ENCODE data around the gene DHH. TPM values are rescaled to one million over a fixed set of nuclear protein-coding genes. Genes with fewer than 3 reads are reported as not detected.

The DHH gene
- total and polyA plus RNA-seq, 10 of the 15 experiments (the other 5 are each of a cell fraction or from before 2014, with no cell fraction given): 0.01 TPM; not detected in 9

DNA sequence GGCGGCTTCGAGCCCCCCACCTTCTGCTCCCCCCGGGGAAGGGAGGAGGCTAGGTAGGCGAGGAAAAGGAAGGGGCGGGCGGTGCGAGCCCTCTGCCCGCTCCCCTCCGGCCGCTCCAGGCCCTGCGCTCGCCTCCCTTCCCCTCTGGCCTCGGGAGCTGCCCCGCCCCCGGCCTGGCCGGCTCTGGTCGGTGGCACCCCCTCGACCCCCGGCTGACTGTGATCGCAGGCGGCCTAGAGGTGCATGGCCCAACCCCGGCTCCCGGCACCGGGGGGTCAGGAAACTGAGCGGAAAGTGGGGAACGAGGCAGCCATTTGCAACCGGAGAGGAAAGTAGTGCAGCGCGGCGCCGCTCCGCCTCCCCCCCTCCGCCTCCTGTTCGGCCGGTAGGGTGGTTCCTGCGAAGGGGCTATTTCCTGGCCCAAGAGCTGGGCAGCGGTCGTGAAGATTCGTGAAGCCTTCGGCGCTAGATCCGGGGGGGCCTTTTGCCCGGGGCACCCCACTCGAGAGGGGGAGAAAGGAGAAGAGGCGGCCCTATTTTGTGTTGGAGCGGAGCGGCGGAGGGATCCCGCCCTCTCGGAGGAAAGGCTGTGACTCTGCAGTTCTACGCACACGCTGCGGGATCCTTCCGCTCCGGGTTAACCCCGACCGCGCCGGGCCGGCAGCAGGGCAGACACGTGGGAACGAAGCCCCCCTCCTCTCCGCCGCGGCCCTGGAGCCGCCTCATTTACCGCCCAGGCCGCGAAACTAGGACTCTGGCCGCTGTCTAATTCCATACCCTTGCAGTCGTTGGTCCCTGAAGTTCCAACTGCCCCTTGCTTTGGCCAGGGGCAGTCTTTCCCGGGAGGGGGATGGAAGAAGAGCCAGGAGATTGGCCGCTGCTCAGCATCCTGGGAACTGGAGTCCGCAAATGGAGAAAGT lies 34.1 kb downstream of the DHH start, which contains the start of gene KMT2D:
TSS of gene KMT2D (minus strand) at position 558 of the 920 bp plus-strand sequence. CDS start 5,470 bp downstream, outside the sequence.
- in situ Hi-C loops (cut with MboI): loop anchor here (10.0 kb wide), 1 partner anchor 174 kb away; no protein-coding TSS in a partner anchor
- peak; percentile 78 for ATAC-seq
- SMC1A ChIA-PET (ENCODE audit: uncharacterized antibody, unreplicated experiment): interaction anchor here (1.2 kb wide), 1 partner anchor 42 kb away, joined by 3 read pairs; the partner anchor contains the start of gene PRKAG1
- Histone ChIP-seq H3K27ac (ENCODE audit: control insufficient read depth, insufficient read depth) (peak within 1 kb of the TSS; percentile 99), H3K4me2 (ENCODE audit: control insufficient read depth, insufficient read depth) (peak within 1 kb of the TSS; percentile 91), H2AFZ (ENCODE audit: control insufficient read depth, low read depth, low read length) (peak within 1 kb of the TSS; percentile 98), H3K79me2 (ENCODE audit: control insufficient read depth, insufficient read depth, low read length) (peaks cover 59% of the 10 kb centered on the region), H3K9ac (ENCODE audit: control insufficient read depth, insufficient read depth, low read length) (peak within 1 kb of the TSS; percentile 98), H3K9me3 (replicated peaks; ENCODE audit: control insufficient read depth, insufficient read depth, low read length) (no peaks in the 10 kb centered on the region), H4K20me1 (ENCODE audit: control insufficient read depth, insufficient read depth) (peaks cover 10% of the 10 kb centered on the region; the same call in 1 of the 2 replicates), H3K36me3 (ENCODE audit: control insufficient read depth in 2 of 2, insufficient read depth in 2 of 2, low read length in 1 of 2) (no peaks in the 10 kb centered on the region; a peak in 1 of 4 replicates), H3K4me3 (peak within 1 kb of the TSS; percentile 99), H3K4me1 (ENCODE audit: control insufficient read depth, insufficient read depth, low read length) (peaks cover 6% of the 10 kb centered on the region), H3K27me3 (replicated peaks in 1 of 2; ENCODE audit: control insufficient read depth in 2 of 2, insufficient read depth in 2 of 2, low read length in 1 of 2) (no peaks in the 10 kb centered on the region)
- intact Hi-C loops (cut with micrococcal nuclease; ENCODE audit: unreplicated experiment): loop anchor here (5.0 kb wide), 1 partner anchor 52 kb away; the partner anchor contains the start of gene LMBR1L
- CTCF ChIA-PET: interaction anchor here (0.5 kb wide), 1 partner anchor 31 kb away, joined by 3 read pairs; no protein-coding TSS in a partner anchor
- RAD21 ChIA-PET (ENCODE audit: unreplicated experiment): interaction anchor here (1.0 to 1.2 kb wide), 2 partner anchors 43 to 62 kb away, joined by 3 to 6 read pairs; no protein-coding TSS in a partner anchor
- FAIRE-seq: peak; percentile 62
- DNase-seq (ENCODE audit: low read depth, low spot score): peak; percentile 59
- WGBS (ENCODE audit: insufficient coverage, insufficient replicate concordance, low lambda C conversion rate, missing lambda C conversion rate): 1% methylated on average over 61 of the region's 74 CpGs
- BruUV-seq (replicated peaks): TSS peak; percentile 48
- POLR2A ChIA-PET: interaction anchor here (1.5 to 5.4 kb wide), 2 partner anchors 50 to 71 kb away, joined by 4 to 32 read pairs; partner anchors contain the start of genes LMBR1L and TUBA1B
- TF ChIP-seq RELB (IDR thresholded peaks at IDR 0.05; ENCODE audit: low read depth) (peak; percentile 98), HSF1 (IDR thresholded peaks at IDR 0.05; ENCODE audit: low read depth, low read length) (0 out of 2 replicates have a peak, but pooled peaks have one; percentile 60), POLR2A (IDR thresholded peaks at IDR 0.05; ENCODE audit: low read depth, low read length) (peak; percentile 80), IRF5 (IDR thresholded peaks at IDR 0.05; ENCODE audit: borderline replicate concordance) (no peak), BHLHE40 (IDR thresholded peaks at IDR 0.05; ENCODE audit: borderline replicate concordance in 1 of 2, low read depth in 2 of 2, low read length in 1 of 2) (peak; percentile 76 to 84), CHD2 (IDR thresholded peaks at IDR 0.05; ENCODE audit: borderline replicate concordance, low read depth, low read length) (peak; percentile 98), USF2 (IDR thresholded peaks at IDR 0.05; ENCODE audit: borderline replicate concordance, low read depth, low read length) (no peak), SIX5 (IDR thresholded peaks at IDR 0.05; ENCODE audit: low read depth, low read length, severe bottlenecking) (peak; percentile 29), MTA3 (IDR thresholded peaks at IDR 0.05; ENCODE audit: borderline replicate concordance, low read length) (0 out of 2 replicates have a peak, but pooled peaks have one; percentile 50), FOXK2 (IDR thresholded peaks at IDR 0.05) (peak; percentile 64; the same call in 1 of the 2 replicates), RELA (IDR thresholded peaks at IDR 0.05; ENCODE audit: borderline replicate concordance, partially characterized antibody) (peak; percentile 68), HCFC1 (IDR thresholded peaks at IDR 0.05; ENCODE audit: low read length) (peak; percentile 70), CBFB (IDR thresholded peaks at IDR 0.05; ENCODE audit: low read depth) (peak; percentile 87; the same call in 1 of the 2 replicates), TCF7 (IDR thresholded peaks at IDR 0.05; ENCODE audit: borderline replicate concordance) (peak; percentile 78)
- TF ChIP-seq, protein P1, sequence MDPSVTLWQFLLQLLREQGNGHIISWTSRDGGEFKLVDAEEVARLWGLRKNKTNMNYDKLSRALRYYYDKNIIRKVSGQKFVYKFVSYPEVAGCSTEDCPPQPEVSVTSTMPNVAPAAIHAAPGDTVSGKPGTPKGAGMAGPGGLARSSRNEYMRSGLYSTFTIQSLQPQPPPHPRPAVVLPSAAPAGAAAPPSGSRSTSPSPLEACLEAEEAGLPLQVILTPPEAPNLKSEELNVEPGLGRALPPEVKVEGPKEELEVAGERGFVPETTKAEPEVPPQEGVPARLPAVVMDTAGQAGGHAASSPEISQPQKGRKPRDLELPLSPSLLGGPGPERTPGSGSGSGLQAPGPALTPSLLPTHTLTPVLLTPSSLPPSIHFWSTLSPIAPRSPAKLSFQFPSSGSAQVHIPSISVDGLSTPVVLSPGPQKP (IDR thresholded peaks at IDR 0.05; ENCODE audit: low read depth, low read length): peak; percentile 76; the same call in 1 of the 2 replicates
